Measurements from ENCODE around the gene NPW.

The NPW gene

GRCh38 chr16:1984347-1985225, 35.0 kb upstream of the NPW start:
- no peak for DNase-seq

- DNase-seq, result no peak
These were observed 34.0 kb upstream of the NPW start for GRCh38 chr16:1985466-1986150.

GRCh38 chr16:1987198-1987597, 32.4 kb upstream of the NPW start:
- DNase-seq, result no peak

GRCh38 chr16:1989209-1990100, 30.1 kb upstream of the NPW start, which contains the start of gene SYNGR3:
SYNGR3 (plus strand) TSS chr16:1989970; CDS start chr16:1990103, 133 bp downstream.
- no peak for DNase-seq

GRCh38 chr16:1990101-1990350, 29.6 kb upstream of the NPW start:
- no peak for DNase-seq

GRCh38 chr16:1990351-1991134, 29.0 kb upstream of the NPW start:
- DNase-seq, result no peak

- DNase-seq, result no peak
These were observed 28.4 kb upstream of the NPW start for GRCh38 chr16:1991135-1991551.

- no peak for DNase-seq
These were observed 28.0 kb upstream of the NPW start for GRCh38 chr16:1991588-1991947.

GRCh38 chr16:1991948-1992703, 27.5 kb upstream of the NPW start:
- peak in 1 of 2 experiments; percentile 36 for DNase-seq

- no peak for DNase-seq
These were observed 26.8 kb upstream of the NPW start for GRCh38 chr16:1992704-1993317.

- DNase-seq, result no peak
These were observed 25.9 kb upstream of the NPW start for GRCh38 chr16:1993731-1994131.

- DNase-seq, result no peak
These were observed 21.9 kb upstream of the NPW start for GRCh38 chr16:1997494-1998359.

GRCh38 chr16:1998360-1998835, 21.2 kb upstream of the NPW start:
- DNase-seq, result no peak

- DNase-seq, result no peak
These were observed 20.5 kb upstream of the NPW start for GRCh38 chr16:1998852-1999801.

GRCh38 chr16:1999866-2000514, 19.6 kb upstream of the NPW start:
- DNase-seq, result no peak

GRCh38 chr16:2001035-2001434, 18.6 kb upstream of the NPW start:
- DNase-seq, result no peak

GRCh38 chr16:2001456-2002355, 17.9 kb upstream of the NPW start:
- DNase-seq, result no peak

Measured in cerebellar nuclear complex (tissue), 1 donor.